ENCODE results near the gene LAG3.

Gene LAG3

DNA sequence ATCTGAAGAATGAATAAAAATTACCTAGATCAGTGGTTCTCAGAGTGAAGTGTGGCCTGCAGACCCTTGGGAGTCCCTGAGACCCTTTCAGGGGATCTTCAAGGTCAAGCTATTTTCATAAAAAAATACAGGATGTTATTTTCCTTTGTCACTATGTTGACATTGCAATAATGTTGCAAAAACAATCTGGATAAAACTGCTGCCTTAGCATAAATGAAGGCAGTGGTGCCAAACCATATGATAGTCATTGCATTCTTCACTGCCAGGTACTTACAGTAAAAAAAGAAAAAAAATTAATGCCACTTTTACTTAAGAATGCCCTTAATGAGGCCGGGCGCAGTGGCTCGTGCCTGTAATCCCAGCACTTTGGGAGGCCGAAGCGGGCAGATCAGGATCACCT, 15.0 kb downstream of the LAG3 start:
- DNase-seq (ENCODE audit: low spot score) = no peak
- in situ Hi-C loops (cut with MboI; ENCODE audit: low pct_unique_long_range_greater_than_20kb, low sequenced_read_pairs, unreplicated experiment) = no loop called here
- TF ChIP-seq, protein P1, sequence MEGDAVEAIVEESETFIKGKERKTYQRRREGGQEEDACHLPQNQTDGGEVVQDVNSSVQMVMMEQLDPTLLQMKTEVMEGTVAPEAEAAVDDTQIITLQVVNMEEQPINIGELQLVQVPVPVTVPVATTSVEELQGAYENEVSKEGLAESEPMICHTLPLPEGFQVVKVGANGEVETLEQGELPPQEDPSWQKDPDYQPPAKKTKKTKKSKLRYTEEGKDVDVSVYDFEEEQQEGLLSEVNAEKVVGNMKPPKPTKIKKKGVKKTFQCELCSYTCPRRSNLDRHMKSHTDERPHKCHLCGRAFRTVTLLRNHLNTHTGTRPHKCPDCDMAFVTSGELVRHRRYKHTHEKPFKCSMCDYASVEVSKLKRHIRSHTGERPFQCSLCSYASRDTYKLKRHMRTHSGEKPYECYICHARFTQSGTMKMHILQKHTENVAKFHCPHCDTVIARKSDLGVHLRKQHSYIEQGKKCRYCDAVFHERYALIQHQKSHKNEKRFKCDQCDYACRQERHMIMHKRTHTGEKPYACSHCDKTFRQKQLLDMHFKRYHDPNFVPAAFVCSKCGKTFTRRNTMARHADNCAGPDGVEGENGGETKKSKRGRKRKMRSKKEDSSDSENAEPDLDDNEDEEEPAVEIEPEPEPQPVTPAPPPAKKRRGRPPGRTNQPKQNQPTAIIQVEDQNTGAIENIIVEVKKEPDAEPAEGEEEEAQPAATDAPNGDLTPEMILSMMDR (IDR thresholded peaks at IDR 0.05; ENCODE audit: extremely low read depth, insufficient read depth, missing control alignments) = no peak

DNA sequence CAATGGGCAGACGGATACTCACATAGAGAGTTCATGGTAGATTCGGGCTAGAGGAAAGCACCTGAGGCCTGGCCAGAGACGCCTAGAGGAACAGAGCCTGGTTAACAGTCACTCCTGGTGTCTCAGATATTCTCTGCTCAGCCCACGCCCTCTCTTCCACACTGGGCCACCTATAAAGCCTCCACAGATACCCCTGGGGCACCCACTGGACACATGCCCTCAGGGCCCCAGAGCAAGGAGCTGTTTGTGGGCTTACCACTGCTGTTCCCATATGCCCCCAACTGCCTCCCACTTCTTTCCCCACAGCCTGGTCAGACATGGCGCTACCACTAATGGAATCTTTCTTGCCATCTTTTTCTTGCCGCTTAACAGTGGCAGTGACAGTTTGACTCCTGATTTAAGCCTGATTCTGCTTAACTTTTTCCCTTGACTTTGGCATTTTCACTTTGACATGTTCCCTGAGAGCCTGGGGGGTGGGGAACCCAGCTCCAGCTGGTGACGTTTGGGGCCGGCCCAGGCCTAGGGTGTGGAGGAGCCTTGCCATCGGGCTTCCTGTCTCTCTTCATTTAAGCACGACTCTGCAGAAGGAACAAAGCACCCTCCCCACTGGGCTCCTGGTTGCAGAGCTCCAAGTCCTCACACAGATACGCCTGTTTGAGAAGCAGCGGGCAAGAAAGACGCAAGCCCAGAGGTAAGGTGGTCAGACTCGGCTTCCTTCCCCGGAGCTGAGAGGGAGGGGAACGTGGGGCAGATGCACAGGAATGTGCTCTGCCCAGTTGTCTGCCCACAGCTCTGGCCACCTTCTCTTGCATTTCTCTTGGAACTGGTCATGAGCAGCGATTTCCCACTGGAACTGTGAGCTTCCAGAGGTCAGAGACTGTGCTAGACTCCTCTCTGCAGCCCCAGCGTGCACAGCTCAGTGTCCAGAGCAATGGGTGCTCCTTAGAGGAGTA, 16.9 kb downstream of the LAG3 start, which contains the start of gene CD4:
Gene CD4, plus strand, starts transcription at position 557 of the 953 bp plus-strand sequence. CDS start 10,611 bp downstream, outside the sequence.
- TF ChIP-seq, protein P1 (IDR thresholded peaks at IDR 0.05; ENCODE audit: extremely low read depth, insufficient read depth, missing control alignments) = no peak
- no peak for DNase-seq (ENCODE audit: low spot score)
- in situ Hi-C loops (cut with MboI; ENCODE audit: low pct_unique_long_range_greater_than_20kb, low sequenced_read_pairs, unreplicated experiment) = no loop called here

DNA sequence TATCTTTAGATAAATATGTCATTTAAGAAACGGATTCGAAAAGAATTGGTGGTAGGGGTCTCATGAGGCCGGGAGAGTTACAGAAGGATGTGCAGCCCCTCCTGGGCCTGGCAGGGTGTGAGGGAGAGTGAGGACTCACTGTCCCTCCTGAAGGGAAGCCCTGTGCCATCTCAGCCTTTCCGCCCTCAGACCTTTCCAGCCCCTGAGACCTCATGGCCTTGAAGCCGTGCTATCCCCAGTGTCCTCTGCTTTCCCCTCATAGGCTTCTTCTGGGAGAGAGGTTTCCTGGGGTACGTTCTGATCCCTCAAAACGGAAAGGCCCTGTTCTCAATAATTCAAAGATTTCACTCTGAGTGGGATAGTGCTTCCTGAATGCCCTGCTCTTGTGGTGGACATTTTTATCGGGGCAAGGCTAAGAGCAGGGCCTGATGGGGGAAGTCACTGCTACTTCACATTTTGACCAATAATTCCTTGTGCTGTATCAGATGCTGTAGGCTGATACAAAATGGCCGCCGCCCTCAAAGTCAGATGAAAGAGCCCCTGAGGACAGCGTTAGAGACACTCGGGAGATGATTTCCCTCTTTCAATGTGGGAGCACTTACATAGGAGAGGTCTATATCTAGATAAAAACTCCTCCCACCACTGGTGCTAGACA, 18.3 kb downstream of the LAG3 start:
- in situ Hi-C loops (cut with MboI; ENCODE audit: low pct_unique_long_range_greater_than_20kb, low sequenced_read_pairs, unreplicated experiment) = no loop called here
- DNase-seq (ENCODE audit: low spot score) = no peak
- TF ChIP-seq, protein P1 (IDR thresholded peaks at IDR 0.05; ENCODE audit: extremely low read depth, insufficient read depth, missing control alignments) = no peak

DNA sequence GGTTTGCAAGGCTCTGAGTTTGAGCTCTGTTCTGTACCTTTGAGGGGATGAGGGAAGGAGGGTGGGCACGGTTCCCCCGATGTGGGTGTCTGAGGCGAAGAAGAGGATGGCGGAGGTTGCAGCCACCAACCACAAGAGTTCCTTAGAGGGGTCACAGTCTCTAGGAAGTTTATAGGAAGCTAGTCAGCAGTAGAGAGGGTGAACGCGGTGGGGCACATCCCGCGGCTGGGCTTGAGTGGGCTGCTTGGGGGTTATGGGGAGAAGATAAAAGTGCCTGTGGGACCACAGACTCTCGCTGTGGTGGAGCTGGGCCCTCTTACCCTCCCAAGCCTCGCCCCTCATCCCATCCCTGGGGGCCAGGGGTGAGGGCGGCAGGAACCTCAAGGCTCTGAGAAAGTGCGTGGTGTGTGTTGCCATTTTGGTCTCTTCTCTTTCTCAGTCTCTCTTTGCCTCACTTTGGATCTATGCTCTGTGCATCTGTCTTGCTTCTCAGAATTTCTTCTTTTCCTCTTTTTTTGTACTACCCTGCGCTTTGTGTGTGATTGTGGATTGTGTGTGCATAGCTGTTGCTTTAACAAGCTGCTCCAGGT, 19.7 kb downstream of the LAG3 start:
- TF ChIP-seq, protein P1 (IDR thresholded peaks at IDR 0.05; ENCODE audit: extremely low read depth, insufficient read depth, missing control alignments) = no peak
- DNase-seq (ENCODE audit: low spot score) = no peak
- in situ Hi-C loops (cut with MboI; ENCODE audit: low pct_unique_long_range_greater_than_20kb, low sequenced_read_pairs, unreplicated experiment) = no loop called here

DNA sequence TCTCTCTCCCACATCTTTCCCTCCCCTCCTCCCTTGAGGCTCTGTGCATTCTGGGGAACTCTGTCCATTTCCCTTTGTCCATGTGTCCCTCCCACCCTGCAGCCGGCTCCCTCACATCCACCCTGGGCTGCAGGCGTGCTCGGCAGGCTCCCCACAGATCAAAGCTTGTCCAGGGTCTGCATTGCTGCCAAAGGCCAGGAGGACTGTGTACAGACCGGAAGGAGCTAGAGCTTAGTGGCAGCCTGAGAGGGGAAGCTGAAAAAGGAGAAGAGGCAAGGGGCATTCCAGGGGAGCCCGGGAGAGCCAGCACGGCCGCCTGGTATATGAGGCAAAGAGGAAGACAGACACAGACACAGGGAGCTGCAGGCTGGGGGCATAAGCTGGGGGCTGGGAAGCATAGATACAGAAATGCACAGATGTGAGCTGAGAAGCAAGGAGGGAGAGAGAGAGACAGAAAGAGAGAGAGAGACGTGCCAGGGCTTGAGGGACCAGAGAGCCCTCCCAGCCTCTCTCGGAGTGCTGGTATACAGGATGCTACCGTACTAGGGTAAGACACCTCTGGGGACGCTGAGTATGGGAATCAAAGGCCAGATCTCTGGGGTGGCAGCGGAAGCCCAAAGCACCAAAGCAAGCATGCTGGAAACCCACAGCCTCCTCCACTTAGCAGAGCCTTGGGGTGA, 20.3 kb downstream of the LAG3 start:
- no peak for DNase-seq (ENCODE audit: low spot score)
- TF ChIP-seq, protein P1 (IDR thresholded peaks at IDR 0.05; ENCODE audit: extremely low read depth, insufficient read depth, missing control alignments) = no peak
- in situ Hi-C loops (cut with MboI; ENCODE audit: low pct_unique_long_range_greater_than_20kb, low sequenced_read_pairs, unreplicated experiment) = no loop called here

DNA sequence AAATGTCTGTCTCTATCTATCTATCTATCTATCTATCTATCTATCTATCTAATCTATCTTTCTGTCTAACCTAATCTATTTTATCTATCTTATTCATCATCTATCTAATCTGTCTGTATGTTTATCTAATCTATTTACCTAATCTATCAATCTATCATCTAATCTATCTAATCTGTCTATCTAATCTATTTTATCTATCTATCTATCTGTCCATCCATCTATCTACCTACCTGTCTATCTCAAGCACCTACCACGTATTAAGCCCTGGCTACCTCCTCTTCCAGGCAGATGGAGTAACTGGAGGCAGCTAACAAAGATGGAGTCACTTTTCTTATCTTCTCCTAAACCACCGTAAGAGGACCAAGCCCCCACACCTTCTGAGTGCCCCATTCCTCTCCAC, 22.8 kb downstream of the LAG3 start:
- TF ChIP-seq, protein P1 (IDR thresholded peaks at IDR 0.05; ENCODE audit: extremely low read depth, insufficient read depth, missing control alignments) = no peak
- no peak for DNase-seq (ENCODE audit: low spot score)
- in situ Hi-C loops (cut with MboI; ENCODE audit: low pct_unique_long_range_greater_than_20kb, low sequenced_read_pairs, unreplicated experiment) = no loop called here

All from GM13977 (cell line).